Measurements from ENCODE around the gene SNED1. TPM values are rescaled to one million over a fixed set of nuclear protein-coding genes. Genes with fewer than 3 reads are reported as not detected.
A peak's percentile ranks its signal among the peaks of the same experiment; 100 is the strongest.

The SNED1 gene
- total and polyA plus RNA-seq, 2 experiments from 2014 or later: 1.5 to 2.8 TPM

DNA sequence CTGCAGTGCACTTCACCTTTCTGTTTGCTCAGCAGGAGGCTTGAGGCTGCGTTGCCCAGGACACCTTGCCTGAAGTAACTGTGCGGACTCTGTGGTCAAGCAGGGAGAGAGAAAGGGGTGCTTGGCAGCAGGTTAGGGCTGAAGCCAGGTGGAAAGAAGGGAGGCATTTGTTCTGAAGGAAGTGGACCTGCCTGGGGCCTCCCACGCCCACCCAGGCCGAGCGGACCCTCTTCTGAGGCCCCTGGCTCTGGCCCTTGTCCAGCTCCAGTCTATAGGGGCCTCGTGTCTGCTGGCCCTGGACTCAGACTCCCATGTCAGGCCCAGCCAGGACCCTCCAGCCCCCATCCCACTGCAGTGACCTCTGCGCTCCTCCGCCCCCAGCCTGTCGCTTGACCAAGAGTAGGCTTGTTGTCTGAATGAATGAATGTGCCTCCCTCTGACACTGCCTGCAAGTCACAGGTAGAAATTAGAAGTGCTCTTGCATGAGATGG is 2.5 kb downstream of the SNED1 start (continued):
- no peak for TF ChIP-seq EZH2phosphoT487 (IDR thresholded peaks at IDR 0.05; ENCODE audit: unreplicated experiment)
- TF ChIP-seq, protein P1, sequence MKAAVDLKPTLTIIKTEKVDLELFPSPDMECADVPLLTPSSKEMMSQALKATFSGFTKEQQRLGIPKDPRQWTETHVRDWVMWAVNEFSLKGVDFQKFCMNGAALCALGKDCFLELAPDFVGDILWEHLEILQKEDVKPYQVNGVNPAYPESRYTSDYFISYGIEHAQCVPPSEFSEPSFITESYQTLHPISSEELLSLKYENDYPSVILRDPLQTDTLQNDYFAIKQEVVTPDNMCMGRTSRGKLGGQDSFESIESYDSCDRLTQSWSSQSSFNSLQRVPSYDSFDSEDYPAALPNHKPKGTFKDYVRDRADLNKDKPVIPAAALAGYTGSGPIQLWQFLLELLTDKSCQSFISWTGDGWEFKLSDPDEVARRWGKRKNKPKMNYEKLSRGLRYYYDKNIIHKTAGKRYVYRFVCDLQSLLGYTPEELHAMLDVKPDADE (IDR thresholded peaks at IDR 0.05): no peak
- TF ChIP-seq EZH2 (IDR thresholded peaks at IDR 0.05; ENCODE audit: low read depth, unreplicated experiment): no peak
- TF ChIP-seq JUNB (IDR thresholded peaks at IDR 0.05; ENCODE audit: unreplicated experiment): no peak
- no peak for TF ChIP-seq NANOG (IDR thresholded peaks at IDR 0.05; ENCODE audit: borderline replicate concordance)

DNA sequence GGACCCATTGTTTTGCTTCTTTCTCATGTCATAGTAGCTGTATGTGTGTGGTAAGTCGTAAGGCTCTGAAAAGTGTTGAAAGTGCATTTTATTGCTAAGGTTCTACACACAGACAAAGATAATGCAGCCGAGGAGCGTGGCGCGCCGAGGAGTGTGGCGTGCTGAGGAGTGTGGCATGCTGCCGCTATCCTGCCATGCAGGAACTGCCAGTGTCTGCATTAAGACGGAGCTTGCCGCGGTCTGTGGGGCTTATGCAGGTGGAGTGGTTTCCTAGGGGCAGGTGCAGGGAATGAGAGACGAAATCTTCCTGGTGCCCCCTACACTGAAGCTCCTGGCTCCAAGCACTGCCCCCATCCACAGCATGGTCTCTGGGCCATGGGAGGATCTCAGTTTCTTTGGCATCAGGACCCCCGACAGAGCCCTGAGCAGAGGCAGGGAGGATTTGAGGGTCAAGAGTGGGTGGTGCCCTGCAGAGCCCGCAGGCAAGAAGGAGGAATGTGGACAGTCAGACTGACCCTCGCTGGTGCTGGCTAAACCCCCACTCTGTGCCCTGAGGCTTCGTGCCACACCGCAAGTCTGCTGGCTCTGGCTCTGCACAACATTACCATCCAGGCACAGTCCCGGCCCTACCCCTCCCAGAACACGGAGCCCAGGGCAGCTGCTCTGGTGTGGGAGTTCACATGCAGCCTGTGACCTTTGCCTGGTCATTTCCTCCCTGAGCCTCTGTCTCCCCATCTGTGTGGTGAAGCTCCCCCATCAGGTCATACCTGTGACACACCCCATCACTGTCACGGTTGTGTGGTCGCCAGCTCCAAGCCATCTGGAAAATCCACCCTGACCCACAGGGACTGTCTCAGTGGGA is 3.2 kb downstream of the SNED1 start:
- H3K27me3 ChIP-seq (ENCODE audit: insufficient read depth): peaks cover 18% of the 10 kb centered on the region

More for the DNA sequence above, 3.2 kb downstream of the SNED1 start:
- TF ChIP-seq, protein P2, sequence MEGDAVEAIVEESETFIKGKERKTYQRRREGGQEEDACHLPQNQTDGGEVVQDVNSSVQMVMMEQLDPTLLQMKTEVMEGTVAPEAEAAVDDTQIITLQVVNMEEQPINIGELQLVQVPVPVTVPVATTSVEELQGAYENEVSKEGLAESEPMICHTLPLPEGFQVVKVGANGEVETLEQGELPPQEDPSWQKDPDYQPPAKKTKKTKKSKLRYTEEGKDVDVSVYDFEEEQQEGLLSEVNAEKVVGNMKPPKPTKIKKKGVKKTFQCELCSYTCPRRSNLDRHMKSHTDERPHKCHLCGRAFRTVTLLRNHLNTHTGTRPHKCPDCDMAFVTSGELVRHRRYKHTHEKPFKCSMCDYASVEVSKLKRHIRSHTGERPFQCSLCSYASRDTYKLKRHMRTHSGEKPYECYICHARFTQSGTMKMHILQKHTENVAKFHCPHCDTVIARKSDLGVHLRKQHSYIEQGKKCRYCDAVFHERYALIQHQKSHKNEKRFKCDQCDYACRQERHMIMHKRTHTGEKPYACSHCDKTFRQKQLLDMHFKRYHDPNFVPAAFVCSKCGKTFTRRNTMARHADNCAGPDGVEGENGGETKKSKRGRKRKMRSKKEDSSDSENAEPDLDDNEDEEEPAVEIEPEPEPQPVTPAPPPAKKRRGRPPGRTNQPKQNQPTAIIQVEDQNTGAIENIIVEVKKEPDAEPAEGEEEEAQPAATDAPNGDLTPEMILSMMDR (conservative IDR thresholded peaks at IDR 0.05; ENCODE audit: low read depth in 2 of 2): peak in 1 of 2 experiments; percentile 36; a peak in 2 of 4 replicates
- TF ChIP-seq, protein P3, sequence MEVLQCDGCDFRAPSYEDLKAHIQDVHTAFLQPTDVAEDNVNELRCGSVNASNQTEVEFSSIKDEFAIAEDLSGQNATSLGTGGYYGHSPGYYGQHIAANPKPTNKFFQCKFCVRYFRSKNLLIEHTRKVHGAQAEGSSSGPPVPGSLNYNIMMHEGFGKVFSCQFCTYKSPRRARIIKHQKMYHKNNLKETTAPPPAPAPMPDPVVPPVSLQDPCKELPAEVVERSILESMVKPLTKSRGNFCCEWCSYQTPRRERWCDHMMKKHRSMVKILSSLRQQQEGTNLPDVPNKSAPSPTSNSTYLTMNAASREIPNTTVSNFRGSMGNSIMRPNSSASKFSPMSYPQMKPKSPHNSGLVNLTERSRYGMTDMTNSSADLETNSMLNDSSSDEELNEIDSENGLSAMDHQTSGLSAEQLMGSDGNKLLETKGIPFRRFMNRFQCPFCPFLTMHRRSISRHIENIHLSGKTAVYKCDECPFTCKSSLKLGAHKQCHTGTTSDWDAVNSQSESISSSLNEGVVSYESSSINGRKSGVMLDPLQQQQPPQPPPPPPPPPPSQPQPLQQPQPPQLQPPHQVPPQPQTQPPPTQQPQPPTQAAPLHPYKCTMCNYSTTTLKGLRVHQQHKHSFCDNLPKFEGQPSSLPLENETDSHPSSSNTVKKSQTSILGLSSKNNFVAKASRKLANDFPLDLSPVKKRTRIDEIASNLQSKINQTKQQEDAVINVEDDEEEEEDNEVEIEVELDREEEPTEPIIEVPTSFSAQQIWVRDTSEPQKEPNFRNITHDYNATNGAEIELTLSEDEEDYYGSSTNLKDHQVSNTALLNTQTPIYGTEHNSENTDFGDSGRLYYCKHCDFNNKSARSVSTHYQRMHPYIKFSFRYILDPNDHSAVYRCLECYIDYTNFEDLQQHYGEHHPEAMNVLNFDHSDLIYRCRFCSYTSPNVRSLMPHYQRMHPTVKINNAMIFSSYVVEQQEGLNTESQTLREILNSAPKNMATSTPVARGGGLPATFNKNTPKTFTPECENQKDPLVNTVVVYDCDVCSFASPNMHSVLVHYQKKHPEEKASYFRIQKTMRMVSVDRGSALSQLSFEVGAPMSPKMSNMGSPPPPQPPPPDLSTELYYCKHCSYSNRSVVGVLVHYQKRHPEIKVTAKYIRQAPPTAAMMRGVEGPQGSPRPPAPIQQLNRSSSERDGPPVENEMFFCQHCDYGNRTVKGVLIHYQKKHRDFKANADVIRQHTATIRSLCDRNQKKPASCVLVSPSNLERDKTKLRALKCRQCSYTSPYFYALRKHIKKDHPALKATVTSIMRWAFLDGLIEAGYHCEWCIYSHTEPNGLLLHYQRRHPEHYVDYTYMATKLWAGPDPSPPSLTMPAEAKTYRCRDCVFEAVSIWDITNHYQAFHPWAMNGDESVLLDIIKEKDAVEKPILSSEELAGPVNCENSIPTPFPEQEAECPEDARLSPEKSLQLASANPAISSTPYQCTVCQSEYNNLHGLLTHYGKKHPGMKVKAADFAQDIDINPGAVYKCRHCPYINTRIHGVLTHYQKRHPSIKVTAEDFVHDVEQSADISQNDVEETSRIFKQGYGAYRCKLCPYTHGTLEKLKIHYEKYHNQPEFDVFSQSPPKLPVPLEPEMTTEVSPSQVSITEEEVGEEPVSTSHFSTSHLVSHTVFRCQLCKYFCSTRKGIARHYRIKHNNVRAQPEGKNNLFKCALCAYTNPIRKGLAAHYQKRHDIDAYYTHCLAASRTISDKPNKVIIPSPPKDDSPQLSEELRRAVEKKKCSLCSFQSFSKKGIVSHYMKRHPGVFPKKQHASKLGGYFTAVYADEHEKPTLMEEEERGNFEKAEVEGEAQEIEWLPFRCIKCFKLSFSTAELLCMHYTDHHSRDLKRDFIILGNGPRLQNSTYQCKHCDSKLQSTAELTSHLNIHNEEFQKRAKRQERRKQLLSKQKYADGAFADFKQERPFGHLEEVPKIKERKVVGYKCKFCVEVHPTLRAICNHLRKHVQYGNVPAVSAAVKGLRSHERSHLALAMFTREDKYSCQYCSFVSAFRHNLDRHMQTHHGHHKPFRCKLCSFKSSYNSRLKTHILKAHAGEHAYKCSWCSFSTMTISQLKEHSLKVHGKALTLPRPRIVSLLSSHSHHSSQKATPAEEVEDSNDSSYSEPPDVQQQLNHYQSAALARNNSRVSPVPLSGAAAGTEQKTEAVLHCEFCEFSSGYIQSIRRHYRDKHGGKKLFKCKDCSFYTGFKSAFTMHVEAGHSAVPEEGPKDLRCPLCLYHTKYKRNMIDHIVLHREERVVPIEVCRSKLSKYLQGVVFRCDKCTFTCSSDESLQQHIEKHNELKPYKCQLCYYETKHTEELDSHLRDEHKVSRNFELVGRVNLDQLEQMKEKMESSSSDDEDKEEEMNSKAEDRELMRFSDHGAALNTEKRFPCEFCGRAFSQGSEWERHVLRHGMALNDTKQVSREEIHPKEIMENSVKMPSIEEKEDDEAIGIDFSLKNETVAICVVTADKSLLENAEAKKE (CRISPR knock-in tag; IDR thresholded peaks at IDR 0.05): no peak
- Mint-ChIP-seq H3K9me3 (peaks cover 35% of the 10 kb centered on the region), H3K4me3 (no peak overlapping the region), H3K4me1 (peaks cover 4% of the 10 kb centered on the region; the same call in 1 of the 3 replicates), H3K27ac (no peak overlapping the region), H3K36me3 (ENCODE audit: low read depth) (peaks cover 23% of the 10 kb centered on the region), H3K27me3 (ENCODE audit: insufficient read depth, low read depth, poor library complexity) (peaks cover 21% of the 10 kb centered on the region)
- no peaks in the 10 kb centered on the region for H3F3A ChIP-seq (replicated peaks; ENCODE audit: low read depth)
- H3K79me2 ChIP-seq (replicated peaks; ENCODE audit: insufficient read depth): no peaks in the 10 kb centered on the region
- no peak overlapping the region for H2AFZ ChIP-seq
- H3K9me2 ChIP-seq (ENCODE audit: insufficient read depth): no peaks in the 10 kb centered on the region
- DNase-seq (ENCODE audit: low spot score) (no peak), ATAC-seq (no peak)
- H3K36me3 ChIP-seq (ENCODE audit: insufficient read depth): no peaks in the 10 kb centered on the region
- no peak overlapping the region for H3K4me2 ChIP-seq
- no peaks in the 10 kb centered on the region; the same call in 1 of the 2 replicates for H4K20me1 ChIP-seq (replicated peaks; ENCODE audit: insufficient read depth)
- H3K27ac ChIP-seq (ENCODE audit: low read depth): no peak overlapping the region
- H3K4me1 ChIP-seq (ENCODE audit: insufficient read depth): no peaks in the 10 kb centered on the region
- H3K4me3 ChIP-seq: no peak overlapping the region

Measured in GM23338 (cell line).